Astrocyte (in vitro differentiated cells and primary cell): ENCODE measurements around the gene CAPS. TPM values are rescaled to one million over a fixed set of nuclear protein-coding genes. Genes with fewer than 3 reads are reported as not detected.

Source experiments
- DNase-seq: peaks from one replicate; pipeline ENCODE4 v3.0.0-alpha.2; 2010; ENCODE audit warnings: low read depth
- FAIRE-seq: peaks from 2 replicates; lab custom pipeline; 2011; peaks lifted over from hg19 to GRCh38; lab: Jason Lieb, UNC
- H2AFZ ChIP-seq: 2 replicates; pipeline ENCODE4 v1.6.0; 2012; ENCODE audit warnings: low read depth, low read length, inconsistent platforms
- H3K27ac ChIP-seq: 2 replicates; pipeline ENCODE4 v1.5.1; 2011; ENCODE audit warnings: low read depth, low read length, inconsistent platforms
- H3K27me3 ChIP-seq: 2 replicates; pipeline ENCODE4 v1.6.0; 2011; ENCODE audit warnings: low read length, inconsistent platforms; ENCODE audit not compliant: insufficient read depth
- H3K36me3 ChIP-seq: 2 replicates; pipeline ENCODE4 v1.5.1; 2011; ENCODE audit warnings: low read length, inconsistent platforms; ENCODE audit not compliant: insufficient read depth
- H3K4me1 ChIP-seq: 2 replicates; pipeline ENCODE4 v1.5.1; 2011; ENCODE audit warnings: low read length, inconsistent platforms; ENCODE audit not compliant: insufficient read depth
- H3K4me2 ChIP-seq: 2 replicates; pipeline ENCODE4 v1.6.0; 2012; ENCODE audit warnings: low read length, inconsistent platforms
- H3K4me3 ChIP-seq: 2 replicates; pipeline ENCODE4 v1.5.1; 2011; ENCODE audit warnings: low read depth, mild to moderate bottlenecking, low read length, inconsistent platforms; ENCODE audit not compliant: insufficient read depth
- H3K79me2 ChIP-seq: 2 replicates; pipeline ENCODE4 v1.6.0; 2012; ENCODE audit warnings: mild to moderate bottlenecking, low read length, inconsistent platforms; ENCODE audit not compliant: insufficient read depth
- H3K9ac ChIP-seq: 2 replicates; pipeline ENCODE4 v1.6.0; 2012; ENCODE audit warnings: mild to moderate bottlenecking, low read length, inconsistent platforms
- H3K9me3 ChIP-seq: 2 replicates; pipeline ENCODE4 v1.5.1; 2012; ENCODE audit warnings: low read depth, mild to moderate bottlenecking, low read length, inconsistent platforms; ENCODE audit not compliant: insufficient read depth
- H4K20me1 ChIP-seq: 2 replicates; pipeline ENCODE4 v1.6.0; 2012; ENCODE audit warnings: low read length, inconsistent platforms; ENCODE audit not compliant: insufficient read depth
- H3K27ac Mint-ChIP-seq: one replicate; pipeline ENCODE4 v1.8.0; 2021; ENCODE audit warnings: mild to moderate bottlenecking, mixed read lengths; ENCODE audit not compliant: unreplicated experiment
- H3K27me3 Mint-ChIP-seq: one replicate; pipeline ENCODE4 v1.8.0; 2021; ENCODE audit warnings: low read depth, mixed read lengths; ENCODE audit not compliant: unreplicated experiment
- H3K36me3 Mint-ChIP-seq: one replicate; pipeline ENCODE4 v1.8.0; 2021; ENCODE audit warnings: low read depth, mixed read lengths; ENCODE audit not compliant: unreplicated experiment
- H3K4me1 Mint-ChIP-seq: one replicate; pipeline ENCODE4 v1.8.0; 2021; ENCODE audit warnings: low read depth, mixed read lengths; ENCODE audit not compliant: unreplicated experiment
- H3K4me3 Mint-ChIP-seq: one replicate; pipeline ENCODE4 v1.8.0; 2021; ENCODE audit warnings: mild to moderate bottlenecking, moderate library complexity, mixed read lengths; ENCODE audit not compliant: unreplicated experiment
- H3K9me3 Mint-ChIP-seq: one replicate; pipeline ENCODE4 v1.8.0; 2021; ENCODE audit warnings: mild to moderate bottlenecking, mixed read lengths; ENCODE audit not compliant: unreplicated experiment
- EZH2 ChIP-seq: IDR thresholded peaks from 2 replicates; pipeline ENCODE4 v1.6.1; 2012; ENCODE audit warnings: mild to moderate bottlenecking, low read length, inconsistent platforms; ENCODE audit not compliant: insufficient read depth
- total RNA-seq: library from RNA; stranded (reverse); gene quantifications from 2 replicates; pipeline ENCODE4 v1.2.1, GENCODE V29; 2021
- TF ChIP-seq, protein P1 (sequence below): IDR thresholded peaks from 2 replicates; pipeline ENCODE4 v1.5.1; 2011; ENCODE audit warnings: low read depth, mild to moderate bottlenecking, inconsistent platforms, low read length, moderate library complexity; ENCODE audit not compliant: insufficient read depth

Gene CAPS
- total RNA-seq, 1 donor from 2014 or later, result 6.2 TPM

DNA sequence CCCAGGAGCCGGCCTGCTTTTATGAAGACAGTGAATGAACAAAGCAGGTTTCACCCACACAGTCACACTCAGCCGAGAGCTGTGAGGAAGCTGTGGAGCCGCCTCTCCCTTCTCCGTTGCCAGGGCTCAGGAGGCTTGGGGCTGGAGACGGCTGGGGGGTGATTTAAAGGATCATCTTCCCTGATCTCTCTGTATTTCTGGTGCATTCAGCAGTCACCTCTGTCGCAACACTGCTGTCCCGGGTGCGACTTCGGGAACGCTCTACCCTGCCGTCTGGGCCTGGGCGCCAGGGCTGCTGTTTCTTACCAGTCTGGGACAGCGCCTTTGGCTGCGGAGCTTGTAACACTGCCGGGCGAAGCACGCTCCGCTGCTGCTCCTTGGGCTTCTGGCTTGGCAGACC, 18.1 kb downstream of the CAPS start:
- Histone ChIP-seq H3K4me2 (no peak overlapping the region), H3K9me3 (no peaks in the 10 kb centered on the region), H4K20me1 (peaks cover 46% of the 10 kb centered on the region), H3K27ac (no peak overlapping the region), H3K36me3 (peaks cover 31% of the 10 kb centered on the region), H3K4me3 (no peak overlapping the region), H3K79me2 (peaks cover 2% of the 10 kb centered on the region), H3K27me3 (no peaks in the 10 kb centered on the region), H3K4me1 (peaks cover 13% of the 10 kb centered on the region), H2AFZ (no peak overlapping the region), H3K9ac (no peak overlapping the region)
- Mint-ChIP-seq H3K36me3 (peaks cover 4% of the 10 kb centered on the region), H3K27me3 (no peaks in the 10 kb centered on the region), H3K4me3 (no peak overlapping the region), H3K27ac (no peak overlapping the region), H3K4me1 (peaks cover 5% of the 10 kb centered on the region), H3K9me3 (no peaks in the 10 kb centered on the region)
- TF ChIP-seq, protein P1, sequence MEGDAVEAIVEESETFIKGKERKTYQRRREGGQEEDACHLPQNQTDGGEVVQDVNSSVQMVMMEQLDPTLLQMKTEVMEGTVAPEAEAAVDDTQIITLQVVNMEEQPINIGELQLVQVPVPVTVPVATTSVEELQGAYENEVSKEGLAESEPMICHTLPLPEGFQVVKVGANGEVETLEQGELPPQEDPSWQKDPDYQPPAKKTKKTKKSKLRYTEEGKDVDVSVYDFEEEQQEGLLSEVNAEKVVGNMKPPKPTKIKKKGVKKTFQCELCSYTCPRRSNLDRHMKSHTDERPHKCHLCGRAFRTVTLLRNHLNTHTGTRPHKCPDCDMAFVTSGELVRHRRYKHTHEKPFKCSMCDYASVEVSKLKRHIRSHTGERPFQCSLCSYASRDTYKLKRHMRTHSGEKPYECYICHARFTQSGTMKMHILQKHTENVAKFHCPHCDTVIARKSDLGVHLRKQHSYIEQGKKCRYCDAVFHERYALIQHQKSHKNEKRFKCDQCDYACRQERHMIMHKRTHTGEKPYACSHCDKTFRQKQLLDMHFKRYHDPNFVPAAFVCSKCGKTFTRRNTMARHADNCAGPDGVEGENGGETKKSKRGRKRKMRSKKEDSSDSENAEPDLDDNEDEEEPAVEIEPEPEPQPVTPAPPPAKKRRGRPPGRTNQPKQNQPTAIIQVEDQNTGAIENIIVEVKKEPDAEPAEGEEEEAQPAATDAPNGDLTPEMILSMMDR, result no peak
- no peak for TF ChIP-seq EZH2
- no peak for DNase-seq
- no peak for FAIRE-seq

DNA sequence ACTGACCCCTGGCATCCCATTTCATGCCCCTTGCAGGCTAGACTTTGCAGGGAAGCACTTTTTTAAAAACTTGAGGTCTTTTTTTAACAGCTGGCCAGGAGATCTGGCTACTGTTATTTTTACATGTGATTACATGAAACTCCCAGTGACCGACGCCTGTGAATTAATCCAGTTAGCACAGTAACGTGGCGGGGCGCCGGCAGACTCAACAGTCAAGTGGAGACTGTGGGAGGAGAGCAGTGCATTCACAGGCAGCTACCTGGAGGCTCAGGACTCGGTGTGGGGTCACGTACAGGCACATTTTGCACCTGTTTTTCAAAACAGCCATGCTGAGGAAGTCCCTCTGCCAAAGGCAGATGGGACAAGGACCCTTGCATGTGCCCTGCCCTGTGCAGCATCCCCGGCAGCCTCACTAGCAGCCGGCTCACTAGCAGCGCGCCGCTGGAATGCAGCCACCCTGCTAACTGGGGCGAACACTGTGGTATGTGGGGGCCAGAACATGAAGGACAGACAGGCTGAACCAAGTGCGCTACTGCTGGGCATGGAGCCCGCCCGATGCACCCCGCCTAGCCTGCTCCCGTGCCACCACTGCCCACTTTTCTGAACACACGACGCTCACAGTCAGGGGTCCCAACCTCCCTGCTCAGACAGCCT, 18.7 kb downstream of the CAPS start:
- FAIRE-seq, result no peak
- TF ChIP-seq, protein P1, result no peak
- TF ChIP-seq EZH2, result no peak
- H3K79me2 ChIP-seq, result peaks cover 4% of the 10 kb centered on the region
- peaks cover 51% of the 10 kb centered on the region for H4K20me1 ChIP-seq
- H3K4me3 ChIP-seq, result no peak overlapping the region
- H2AFZ ChIP-seq, result no peak overlapping the region
- DNase-seq, result no peak
- H3K4me1 ChIP-seq, result peaks cover 13% of the 10 kb centered on the region
- peaks cover 25% of the 10 kb centered on the region for H3K36me3 ChIP-seq
- Mint-ChIP-seq H3K27ac (no peak overlapping the region), H3K4me3 (no peak overlapping the region), H3K4me1 (peaks cover 5% of the 10 kb centered on the region), H3K27me3 (no peaks in the 10 kb centered on the region), H3K36me3 (peaks cover 4% of the 10 kb centered on the region), H3K9me3 (no peaks in the 10 kb centered on the region)
- no peaks in the 10 kb centered on the region for H3K9me3 ChIP-seq
- no peak overlapping the region for H3K27ac ChIP-seq
- no peak overlapping the region for H3K9ac ChIP-seq
- H3K4me2 ChIP-seq, result no peak overlapping the region
- H3K27me3 ChIP-seq, result no peaks in the 10 kb centered on the region

DNA sequence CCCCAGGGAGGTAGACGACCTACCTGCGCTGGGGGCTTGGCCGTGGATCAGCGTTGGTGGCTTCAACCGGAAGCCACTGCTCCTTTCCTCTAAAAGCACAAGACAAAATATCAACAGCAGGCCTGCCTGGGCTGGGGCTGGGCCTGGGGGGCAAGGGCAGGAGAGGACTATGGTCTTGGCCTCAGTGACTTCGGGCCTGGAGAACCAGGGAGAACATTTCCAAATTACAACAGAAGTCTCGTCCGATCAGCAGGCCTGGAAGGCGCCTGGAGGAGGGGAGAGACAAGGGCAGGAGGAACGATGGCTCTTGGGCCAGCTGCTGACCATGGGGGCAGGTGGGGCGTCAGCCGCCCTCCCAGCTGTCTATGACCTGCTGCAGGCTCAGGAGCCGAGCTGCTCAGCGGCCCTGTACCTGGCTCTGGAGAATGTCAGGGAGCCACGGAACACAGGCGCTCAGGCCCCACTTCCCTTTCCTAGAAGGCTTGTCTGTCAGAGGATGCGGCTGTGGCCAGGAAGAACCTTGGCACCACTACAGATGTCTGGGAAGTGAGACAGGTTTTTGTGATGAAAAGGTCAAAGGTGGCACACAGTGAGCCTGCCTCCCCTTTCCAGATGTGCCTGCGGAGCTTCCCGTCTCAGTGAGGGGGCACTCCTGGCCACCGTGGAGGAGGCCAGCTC, 19.5 kb downstream of the CAPS start:
- H4K20me1 ChIP-seq, result peaks cover 57% of the 10 kb centered on the region
- no peak for FAIRE-seq
- peaks cover 13% of the 10 kb centered on the region for H3K4me1 ChIP-seq

More for the DNA sequence above, 19.5 kb downstream of the CAPS start:
- peaks cover 4% of the 10 kb centered on the region for H3K79me2 ChIP-seq
- H3K4me1 Mint-ChIP-seq, result peaks cover 5% of the 10 kb centered on the region
- H3K4me2 ChIP-seq, result no peak overlapping the region
- H3K4me3 ChIP-seq, result no peak overlapping the region
- peaks cover 7% of the 10 kb centered on the region for H3K36me3 Mint-ChIP-seq
- no peaks in the 10 kb centered on the region for H3K27me3 ChIP-seq
- no peak overlapping the region for H2AFZ ChIP-seq
- H3K4me3 Mint-ChIP-seq, result peak overlapping the region; percentile 54
- no peaks in the 10 kb centered on the region for H3K27me3 Mint-ChIP-seq
- TF ChIP-seq EZH2, result no peak
- TF ChIP-seq, protein P1, result no peak
- H3K9me3 Mint-ChIP-seq, result no peaks in the 10 kb centered on the region
- no peak overlapping the region for H3K27ac ChIP-seq
- no peak overlapping the region for H3K27ac Mint-ChIP-seq
- peaks cover 20% of the 10 kb centered on the region for H3K36me3 ChIP-seq
- DNase-seq, result no peak
- no peak overlapping the region for H3K9ac ChIP-seq
- no peaks in the 10 kb centered on the region for H3K9me3 ChIP-seq
